GM19240 (cell line): Measurements from ENCODE around the gene SPSB1.
"Not testable (repeated sequence)": the region's sequence is repeated elsewhere in the genome, so short reads cannot be mapped to it uniquely, and the experiment has no call there.

Experiments
- DNase-seq: peaks from one replicate; pipeline ENCODE4 v3.0.0; 2011; ENCODE audit warnings: low spot score; ENCODE audit not compliant: insufficient read length

Gene SPSB1

GRCh38 chr1:9299571-9300541 is 7.2 kb downstream of the SPSB1 start:
- not testable (repeated sequence) for DNase-seq

GRCh38 chr1:9300573-9300972 is 7.9 kb downstream of the SPSB1 start:
- no peak for DNase-seq

- no peak for DNase-seq
These were observed 10.2 kb downstream of the SPSB1 start for GRCh38 chr1:9302745-9303524.

- DNase-seq, result no peak
These were observed 11.2 kb downstream of the SPSB1 start for GRCh38 chr1:9303916-9304315.

- DNase-seq, result no peak
These were observed 12.5 kb downstream of the SPSB1 start for GRCh38 chr1:9305216-9305615.

- DNase-seq, result no peak
These were observed 13.3 kb downstream of the SPSB1 start for GRCh38 chr1:9306006-9306405.

- no peak for DNase-seq
These were observed 14.6 kb downstream of the SPSB1 start for GRCh38 chr1:9307303-9307702.

GRCh38 chr1:9308236-9308785 is 15.6 kb downstream of the SPSB1 start:
- no peak for DNase-seq

- no peak for DNase-seq
These were observed 16.4 kb downstream of the SPSB1 start for GRCh38 chr1:9309080-9309479.

GRCh38 chr1:9309991-9310390 is 17.3 kb downstream of the SPSB1 start:
- DNase-seq, result no peak

GRCh38 chr1:9311029-9311428 is 18.3 kb downstream of the SPSB1 start:
- DNase-seq, result no peak

- no peak for DNase-seq
These were observed 18.8 kb downstream of the SPSB1 start for GRCh38 chr1:9311479-9311878.

- no peak for DNase-seq
These were observed 19.6 kb downstream of the SPSB1 start for GRCh38 chr1:9312168-9312720.

GRCh38 chr1:9313576-9313975 is 20.9 kb downstream of the SPSB1 start:
- DNase-seq, result no peak

GRCh38 chr1:9314111-9314510 is 21.4 kb downstream of the SPSB1 start:
- no peak for DNase-seq

- no peak for DNase-seq
These were observed 22.2 kb downstream of the SPSB1 start for GRCh38 chr1:9314711-9315379.

- DNase-seq, result no peak
These were observed 22.9 kb downstream of the SPSB1 start for GRCh38 chr1:9315411-9316079.

GRCh38 chr1:9316080-9316444 is 23.4 kb downstream of the SPSB1 start:
- DNase-seq, result no peak

- DNase-seq, result no peak
These were observed 23.8 kb downstream of the SPSB1 start for GRCh38 chr1:9316512-9316911.

GRCh38 chr1:9317072-9317471 is 24.4 kb downstream of the SPSB1 start:
- DNase-seq, result no peak
